EH (cell line): Measurements from ENCODE around the gene GALNT10.

Experiments used
- DNase-seq: peaks from one replicate; pipeline ENCODE4 v3.0.0-alpha.2; 2015; ENCODE audit warnings: low read depth

Gene GALNT10

GRCh38 chr5:154298065-154298464 lies 107.5 kb downstream of the GALNT10 start:
- DNase-seq, result no peak

GRCh38 chr5:154300207-154300883 lies 109.8 kb downstream of the GALNT10 start:
- no peak for DNase-seq

- DNase-seq, result no peak
These were observed 111.2 kb downstream of the GALNT10 start for GRCh38 chr5:154301726-154302125.

GRCh38 chr5:154302161-154302560 lies 111.6 kb downstream of the GALNT10 start:
- no peak for DNase-seq

GRCh38 chr5:154303133-154303532 lies 112.6 kb downstream of the GALNT10 start:
- DNase-seq, result no peak

- DNase-seq, result peak; percentile 95
These were observed 118.2 kb downstream of the GALNT10 start for GRCh38 chr5:154308443-154309370.

GRCh38 chr5:154309371-154309745 lies 118.8 kb downstream of the GALNT10 start:
- peak; percentile 87 for DNase-seq

GRCh38 chr5:154309805-154310204 lies 119.3 kb downstream of the GALNT10 start:
- DNase-seq, result peak; percentile 54

GRCh38 chr5:154311362-154311761 lies 120.8 kb downstream of the GALNT10 start:
- no peak for DNase-seq

- no peak for DNase-seq
These were observed 121.5 kb downstream of the GALNT10 start for GRCh38 chr5:154312000-154312399.

GRCh38 chr5:154312576-154312975 lies 122.0 kb downstream of the GALNT10 start:
- peak; percentile 58 for DNase-seq

- no peak for DNase-seq
These were observed 123.0 kb downstream of the GALNT10 start for GRCh38 chr5:154313360-154314017.

- DNase-seq, result peak; percentile 42
These were observed 124.7 kb downstream of the GALNT10 start for GRCh38 chr5:154315196-154315595.

- DNase-seq, result no peak
These were observed 125.2 kb downstream of the GALNT10 start for GRCh38 chr5:154315756-154316155.

- DNase-seq, result peak; percentile 8
These were observed 125.8 kb downstream of the GALNT10 start for GRCh38 chr5:154316223-154316935.

GRCh38 chr5:154317916-154318315 lies 127.4 kb downstream of the GALNT10 start:
- no peak for DNase-seq

GRCh38 chr5:154318691-154319090 lies 128.2 kb downstream of the GALNT10 start:
- DNase-seq, result no peak

- DNase-seq, result no peak
These were observed 129.2 kb downstream of the GALNT10 start for GRCh38 chr5:154319736-154320135.

- DNase-seq, result no peak
These were observed 129.9 kb downstream of the GALNT10 start for GRCh38 chr5:154320224-154321089.

- DNase-seq, result no peak
These were observed 131.0 kb downstream of the GALNT10 start for GRCh38 chr5:154321546-154321945.

- DNase-seq, result no peak
These were observed 133.5 kb downstream of the GALNT10 start for GRCh38 chr5:154324033-154324432.
